ENCODE data around the gene ESCO1. TPM values are rescaled to one million over a fixed set of nuclear protein-coding genes. Genes with fewer than 3 reads are reported as not detected.

Gene ESCO1
- total and polyA plus RNA-seq, 2 of the 4 experiments (the other 2 are of a cell fraction), result 3.1 to 4.5 TPM

DNA sequence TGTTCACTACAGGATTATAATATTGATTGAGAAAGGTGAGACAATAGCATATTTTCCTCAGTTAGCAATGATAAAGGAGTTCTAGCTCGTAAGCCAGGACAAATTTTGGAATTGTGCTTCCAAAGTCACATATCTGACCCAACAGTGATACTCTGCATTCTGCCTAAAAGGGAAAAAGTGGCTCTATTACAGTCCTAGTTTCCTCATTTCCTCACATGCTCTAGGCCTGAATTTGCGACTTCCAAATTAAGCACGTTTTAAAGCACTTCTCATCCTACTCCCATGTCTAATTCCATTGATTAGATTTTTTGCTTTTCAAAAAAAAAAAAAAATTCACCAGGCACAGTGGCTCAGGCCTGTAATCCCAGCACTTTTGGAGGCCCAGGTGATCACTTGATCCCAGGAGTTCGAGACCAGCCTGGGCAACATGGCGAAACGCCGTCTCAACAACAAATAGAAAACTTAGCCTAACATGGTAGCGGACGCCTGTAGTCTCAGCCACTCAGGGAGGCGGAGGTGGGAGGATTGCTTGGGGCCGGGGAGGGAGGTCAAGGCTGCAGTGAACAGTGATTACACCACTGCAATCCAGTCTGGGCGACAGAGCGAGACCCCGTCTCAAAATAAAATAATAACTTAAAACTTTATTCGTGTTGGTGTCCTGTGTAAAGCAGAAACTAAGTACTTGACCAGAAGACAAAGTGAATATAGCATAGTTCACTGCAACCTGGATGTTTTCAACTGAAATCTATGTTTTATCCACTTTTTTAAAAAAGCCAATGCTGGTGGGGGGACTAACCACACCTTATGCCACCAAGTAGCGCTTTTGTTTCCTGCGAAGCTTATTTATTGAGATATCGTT is 1.5 kb downstream of the ESCO1 start:
- intact Hi-C loops (cut with micrococcal nuclease), result no loop called here
- Histone ChIP-seq H4K5ac (ENCODE audit: low read depth, low read length) (no peak overlapping the region; the same call in none of the 2 replicates), H3K4me1 (ENCODE audit: control insufficient read depth, insufficient read depth, low read length) (no peaks in the 10 kb centered on the region), H3K27me3 (ENCODE audit: control insufficient read depth, insufficient read depth, low read length) (no peaks in the 10 kb centered on the region), H3K4ac (ENCODE audit: low read depth, low read length) (no peak overlapping the region), H2AFZ (replicated peaks; ENCODE audit: low read length, poor library complexity) (no peak overlapping the region), H3K56ac (ENCODE audit: extremely low read depth, insufficient read depth, low read length) (no peak overlapping the region), H3K18ac (ENCODE audit: low read depth, low read length) (no peak overlapping the region), H4K8ac (ENCODE audit: low read depth in 2 of 2, low read length in 2 of 2) (0 out of 4 replicates have a peak overlapping the region, but pooled peaks of 1 of the 2 experiments have one; percentile 91), H3K9me3 (ENCODE audit: control insufficient read depth, insufficient read depth, low read length) (no peaks in the 10 kb centered on the region), H3K9me1 (ENCODE audit: insufficient read depth, low read length) (no peaks in the 10 kb centered on the region), H3K4me3 (ENCODE audit: insufficient read depth, low read depth, low read length) (peak overlapping the region; percentile 81), H3K9ac (ENCODE audit: low read depth, low read length) (peak overlapping the region; percentile 92), H2BK120ac (ENCODE audit: low read depth, low read length) (no peak overlapping the region), H2BK5ac (ENCODE audit: low read depth, low read length, poor library complexity, severe bottlenecking) (no peak overlapping the region), H2BK15ac (ENCODE audit: low read depth, low read length) (no peak overlapping the region), H4K91ac (ENCODE audit: insufficient read depth, low read depth, low read length) (no peak overlapping the region), H2AK9ac (replicated peaks; ENCODE audit: low read depth, low read length, poor library complexity) (no peak overlapping the region), H3K27ac (ENCODE audit: insufficient read depth, low read length) (no peak overlapping the region), H2BK20ac (ENCODE audit: low read depth, low read length) (no peak overlapping the region), H3K14ac (replicated peaks; ENCODE audit: low read depth, low read length) (no peak overlapping the region), H3K23ac (ENCODE audit: low read depth, low read length) (peak overlapping the region; percentile 95; the same call in 1 of the 2 replicates), H3K79me1 (ENCODE audit: low read depth in 1 of 2, low read length in 2 of 2) (peaks cover 10 to 29% of the 10 kb centered on the region in 2 experiments), H2AK5ac (ENCODE audit: low read depth, low read length) (no peak overlapping the region), H4K20me1 (ENCODE audit: insufficient read depth, low read length) (peaks cover under 1% of the 10 kb centered on the region; the same call in 1 of the 2 replicates), H3K4me2 (ENCODE audit: low read depth, low read length) (peak overlapping the region; percentile 91), H3K36me3 (ENCODE audit: control insufficient read depth, insufficient read depth, low read length) (no peaks in the 10 kb centered on the region)
- BruUV-seq (replicated peaks), result no TSS peak
- in situ Hi-C loops (cut with MboI; ENCODE audit: low sequenced_read_pairs), result no loop called here
- TF ChIP-seq NFE2L2 (IDR thresholded peaks at IDR 0.05; ENCODE audit: low read depth, low read length), result no peak
- TF ChIP-seq, protein P1, sequence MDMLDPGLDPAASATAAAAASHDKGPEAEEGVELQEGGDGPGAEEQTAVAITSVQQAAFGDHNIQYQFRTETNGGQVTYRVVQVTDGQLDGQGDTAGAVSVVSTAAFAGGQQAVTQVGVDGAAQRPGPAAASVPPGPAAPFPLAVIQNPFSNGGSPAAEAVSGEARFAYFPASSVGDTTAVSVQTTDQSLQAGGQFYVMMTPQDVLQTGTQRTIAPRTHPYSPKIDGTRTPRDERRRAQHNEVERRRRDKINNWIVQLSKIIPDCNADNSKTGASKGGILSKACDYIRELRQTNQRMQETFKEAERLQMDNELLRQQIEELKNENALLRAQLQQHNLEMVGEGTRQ (IDR thresholded peaks at IDR 0.05; ENCODE audit: low read depth, low read length), result no peak
- POLR2A ChIA-PET (ENCODE audit: unreplicated experiment), result no interaction called here
- DNase-seq (no peak), ATAC-seq (ENCODE audit: low read depth) (no peak)
- CTCF ChIA-PET, result no interaction called here
- dilution Hi-C loops (cut with HindIII; ENCODE audit: low sequenced_read_pairs, unreplicated experiment), result no loop called here
- 80% methylated on average over 2 of the region's 18 CpGs; no CpG with 5 or more reads in 1 of the 2 experiments for WGBS, 2 experiments (ENCODE audit: extremely low coverage in 2 of 2, insufficient read length in 1 of 2)

Measured in IMR-90 (cell line).